ENCODE results near the gene NUSAP1.

Gene NUSAP1

GRCh38 chr15:41394924-41395323, 62.2 kb downstream of the NUSAP1 start:
- Histone ChIP-seq H3K9ac (ENCODE audit: insufficient read length, low read depth) (no peak overlapping the region), H3K36me3 (ENCODE audit: insufficient read depth, insufficient read length, low read length) (peaks cover 27% of the 10 kb centered on the region), H3K9me3 (ENCODE audit: insufficient read depth, low read length) (no peaks in the 10 kb centered on the region), H3K4me1 (ENCODE audit: insufficient read depth, insufficient read length) (no peaks in the 10 kb centered on the region), H3K27me3 (ENCODE audit: insufficient read depth, insufficient read length) (no peaks in the 10 kb centered on the region), H3K4me3 (ENCODE audit: insufficient read length, low read depth) (no peak overlapping the region)
- no peak for TF ChIP-seq YY1 (IDR thresholded peaks at IDR 0.05; ENCODE audit: insufficient read depth, insufficient read length)
- no peak for DNase-seq (ENCODE audit: low read depth, low spot score)

- H3K4me1 ChIP-seq (ENCODE audit: insufficient read depth, insufficient read length), result no peaks in the 10 kb centered on the region
- no peak for TF ChIP-seq ZNF274 (IDR thresholded peaks at IDR 0.05; ENCODE audit: low read depth, low read length)
- no peak for TF ChIP-seq SUZ12 (IDR thresholded peaks at IDR 0.05; ENCODE audit: extremely low read depth, insufficient read depth, insufficient read length)
- no peak for TF ChIP-seq YY1 (IDR thresholded peaks at IDR 0.05; ENCODE audit: insufficient read depth, insufficient read length)
- no peak overlapping the region for H3K4me3 ChIP-seq (ENCODE audit: insufficient read length, low read depth)
- H3K36me3 ChIP-seq (ENCODE audit: insufficient read depth, insufficient read length, low read length), result peaks cover 26% of the 10 kb centered on the region
- no peak for DNase-seq (ENCODE audit: low read depth, low spot score)
- H3K27me3 ChIP-seq (ENCODE audit: insufficient read depth, insufficient read length), result no peaks in the 10 kb centered on the region
- H3K9me3 ChIP-seq (ENCODE audit: insufficient read depth, low read length), result no peaks in the 10 kb centered on the region
- no peak overlapping the region for H3K9ac ChIP-seq (ENCODE audit: insufficient read length, low read depth)
These were observed 63.4 kb downstream of the NUSAP1 start for GRCh38 chr15:41396111-41396510.

DNA sequence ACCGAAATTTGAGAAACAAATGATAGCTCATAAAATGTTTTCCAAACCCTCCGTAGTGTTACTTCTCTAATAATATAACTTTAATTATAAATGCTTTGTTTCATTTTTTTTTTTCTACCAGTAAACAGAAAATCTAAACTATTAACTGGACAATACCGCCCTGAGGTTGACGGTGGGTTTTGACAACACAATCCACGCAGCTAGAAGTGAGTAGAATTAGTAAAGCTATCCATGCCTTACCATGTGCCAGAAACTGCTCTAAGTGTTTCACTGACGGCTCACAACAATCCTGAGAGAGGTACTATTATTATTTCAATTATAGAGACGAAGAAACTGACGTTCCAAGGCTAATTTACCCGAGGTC, 69.2 kb downstream of the NUSAP1 start:
- no peaks in the 10 kb centered on the region for H3K27me3 ChIP-seq (ENCODE audit: insufficient read depth, insufficient read length)
- H3K9ac ChIP-seq (ENCODE audit: insufficient read length, low read depth), result peak overlapping the region; percentile 81
- H3K4me1 ChIP-seq (ENCODE audit: insufficient read depth, insufficient read length), result no peaks in the 10 kb centered on the region
- no peak for DNase-seq (ENCODE audit: low read depth, low spot score)
- TF ChIP-seq ZNF274 (IDR thresholded peaks at IDR 0.05; ENCODE audit: low read depth, low read length) (no peak), YY1 (IDR thresholded peaks at IDR 0.05; ENCODE audit: insufficient read depth, insufficient read length) (no peak), SUZ12 (IDR thresholded peaks at IDR 0.05; ENCODE audit: extremely low read depth, insufficient read depth, insufficient read length) (no peak)
- peaks cover 1% of the 10 kb centered on the region for H3K36me3 ChIP-seq (ENCODE audit: insufficient read depth, insufficient read length, low read length)
- peak overlapping the region; percentile 78 for H3K4me3 ChIP-seq (ENCODE audit: insufficient read length, low read depth)
- H3K9me3 ChIP-seq (ENCODE audit: insufficient read depth, low read length), result no peaks in the 10 kb centered on the region

GRCh38 chr15:41407341-41407740, 74.7 kb downstream of the NUSAP1 start:
- no peak for DNase-seq (ENCODE audit: low read depth, low spot score)
- H3K4me1 ChIP-seq (ENCODE audit: insufficient read depth, insufficient read length), result no peaks in the 10 kb centered on the region
- TF ChIP-seq YY1 (IDR thresholded peaks at IDR 0.05; ENCODE audit: insufficient read depth, insufficient read length) (no peak), ZNF274 (IDR thresholded peaks at IDR 0.05; ENCODE audit: low read depth, low read length) (no peak)
- no peak overlapping the region for H3K4me3 ChIP-seq (ENCODE audit: insufficient read length, low read depth)
- no peaks in the 10 kb centered on the region for H3K9me3 ChIP-seq (ENCODE audit: insufficient read depth, low read length)
- H3K9ac ChIP-seq (ENCODE audit: insufficient read length, low read depth), result no peak overlapping the region
- H3K27me3 ChIP-seq (ENCODE audit: insufficient read depth, insufficient read length), result no peaks in the 10 kb centered on the region
- H3K36me3 ChIP-seq (ENCODE audit: insufficient read depth, insufficient read length, low read length), result no peaks in the 10 kb centered on the region

- no peak for DNase-seq (ENCODE audit: low read depth, low spot score)
These were observed 75.6 kb downstream of the NUSAP1 start for GRCh38 chr15:41408234-41408641.

DNA sequence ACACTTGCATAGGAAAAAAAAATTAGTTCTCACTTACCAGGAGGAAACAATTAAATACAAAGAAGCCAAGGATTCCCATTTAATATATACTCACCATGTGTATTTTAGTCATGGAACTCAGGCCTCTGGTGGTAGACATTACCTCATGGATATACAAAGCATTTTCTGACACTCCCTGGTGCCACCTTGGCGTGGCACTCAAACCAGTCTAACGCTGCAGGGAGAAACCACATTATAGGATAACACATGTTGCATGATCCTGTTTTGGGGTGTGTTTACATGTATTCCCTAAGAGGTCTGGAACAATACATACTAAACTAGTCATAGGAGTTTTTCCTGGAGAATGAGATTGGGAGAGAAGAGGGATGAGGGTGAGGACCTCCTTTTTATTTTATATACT, 78.3 kb downstream of the NUSAP1 start:
- no peak for DNase-seq (ENCODE audit: low read depth, low spot score)
- no peak overlapping the region for H3K9ac ChIP-seq (ENCODE audit: insufficient read length, low read depth)
- no peaks in the 10 kb centered on the region for H3K9me3 ChIP-seq (ENCODE audit: insufficient read depth, low read length)
- no peaks in the 10 kb centered on the region for H3K36me3 ChIP-seq (ENCODE audit: insufficient read depth, insufficient read length, low read length)
- H3K4me3 ChIP-seq (ENCODE audit: insufficient read length, low read depth), result no peak overlapping the region
- H3K27me3 ChIP-seq (ENCODE audit: insufficient read depth, insufficient read length), result no peaks in the 10 kb centered on the region
- H3K4me1 ChIP-seq (ENCODE audit: insufficient read depth, insufficient read length), result no peaks in the 10 kb centered on the region
- TF ChIP-seq YY1 (IDR thresholded peaks at IDR 0.05; ENCODE audit: insufficient read depth, insufficient read length), result no peak
- TF ChIP-seq ZNF274 (IDR thresholded peaks at IDR 0.05; ENCODE audit: low read depth, low read length), result no peak
- TF ChIP-seq SUZ12 (IDR thresholded peaks at IDR 0.05; ENCODE audit: extremely low read depth, insufficient read depth, insufficient read length), result no peak

More at GRCh38 chr15:41408234-41408641, 75.6 kb downstream of the NUSAP1 start:
- H3K9me3 ChIP-seq (ENCODE audit: insufficient read depth, low read length), result no peaks in the 10 kb centered on the region
- H3K4me3 ChIP-seq (ENCODE audit: insufficient read length, low read depth), result no peak overlapping the region
- H3K36me3 ChIP-seq (ENCODE audit: insufficient read depth, insufficient read length, low read length), result no peaks in the 10 kb centered on the region
- TF ChIP-seq ZNF274 (IDR thresholded peaks at IDR 0.05; ENCODE audit: low read depth, low read length) (no peak), SUZ12 (IDR thresholded peaks at IDR 0.05; ENCODE audit: extremely low read depth, insufficient read depth, insufficient read length) (no peak), YY1 (IDR thresholded peaks at IDR 0.05; ENCODE audit: insufficient read depth, insufficient read length) (no peak)
- H3K4me1 ChIP-seq (ENCODE audit: insufficient read depth, insufficient read length), result no peaks in the 10 kb centered on the region
- H3K9ac ChIP-seq (ENCODE audit: insufficient read length, low read depth), result no peak overlapping the region
- H3K27me3 ChIP-seq (ENCODE audit: insufficient read depth, insufficient read length), result no peaks in the 10 kb centered on the region

DNA sequence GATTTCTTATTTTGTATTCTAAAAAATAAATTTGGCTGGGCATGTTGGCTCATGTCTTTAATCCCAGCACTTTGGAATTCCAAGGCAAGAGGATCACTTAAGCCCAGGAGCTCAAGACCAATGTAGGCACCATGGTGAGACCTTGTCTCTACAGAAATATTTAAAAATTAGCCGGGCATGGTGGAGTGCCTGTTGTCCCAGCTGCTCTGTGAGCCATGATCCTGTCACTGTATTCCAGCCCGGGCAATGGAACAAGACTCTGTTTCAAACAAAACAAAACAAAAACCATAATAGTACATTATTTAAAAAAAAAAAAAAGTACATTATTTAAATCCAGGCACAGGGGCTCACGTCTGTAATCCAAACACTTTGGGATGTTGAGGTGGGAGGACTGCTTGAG, 78.8 kb downstream of the NUSAP1 start:
- no peak overlapping the region for H3K4me3 ChIP-seq (ENCODE audit: insufficient read length, low read depth)
- H3K4me1 ChIP-seq (ENCODE audit: insufficient read depth, insufficient read length), result no peaks in the 10 kb centered on the region
- H3K36me3 ChIP-seq (ENCODE audit: insufficient read depth, insufficient read length, low read length), result no peaks in the 10 kb centered on the region
- no peaks in the 10 kb centered on the region for H3K9me3 ChIP-seq (ENCODE audit: insufficient read depth, low read length)
- TF ChIP-seq ZNF274 (IDR thresholded peaks at IDR 0.05; ENCODE audit: low read depth, low read length) (no peak), SUZ12 (IDR thresholded peaks at IDR 0.05; ENCODE audit: extremely low read depth, insufficient read depth, insufficient read length) (no peak), YY1 (IDR thresholded peaks at IDR 0.05; ENCODE audit: insufficient read depth, insufficient read length) (no peak)
- no peak for DNase-seq (ENCODE audit: low read depth, low spot score)
- no peak overlapping the region for H3K9ac ChIP-seq (ENCODE audit: insufficient read length, low read depth)
- H3K27me3 ChIP-seq (ENCODE audit: insufficient read depth, insufficient read length), result no peaks in the 10 kb centered on the region

All from NT2/D1 (cell line).